ENCODE data around the gene LIN9.

GRCh38 chr1:226255380-226255779 lies 53.6 kb downstream of the LIN9 start:
- TF ChIP-seq POLR2AphosphoS5 (IDR thresholded peaks at IDR 0.05) (no peak), POLR2A (IDR thresholded peaks at IDR 0.05) (no peak), CTCF (IDR thresholded peaks at IDR 0.05) (no peak), EP300 (IDR thresholded peaks at IDR 0.05; ENCODE audit: low read depth) (no peak)
